GM12875 (cell line): Measurements from ENCODE around the gene NAALADL2.
"Not testable (repeated sequence)": the region's sequence is repeated elsewhere in the genome, so short reads cannot be mapped to it uniquely, and the experiment has no call there.

Experiments used
- H3K4me3 ChIP-seq: one replicate; pipeline ENCODE4 v1.5.1; 2011; ENCODE audit warnings: low read depth, low read length, control low read depth
- CTCF ChIP-seq: IDR thresholded peaks from 2 replicates; pipeline ENCODE4 v1.5.1; 2011; ENCODE audit warnings: low read depth, mild to moderate bottlenecking, control low read depth, inconsistent platforms, low read length, moderate library complexity, borderline replicate concordance; ENCODE audit not compliant: insufficient read depth

NAALADL2 gene

GRCh38 chr3:175111036-175111435, 251.9 kb downstream of the NAALADL2 start:
- no peak for TF ChIP-seq CTCF
- H3K4me3 ChIP-seq: no peak overlapping the region

- TF ChIP-seq CTCF: no peak
- H3K4me3 ChIP-seq: no peak overlapping the region
Measured at GRCh38 chr3:175118382-175118941, 259.3 kb downstream of the NAALADL2 start.

GRCh38 chr3:175121225-175121624, 262.1 kb downstream of the NAALADL2 start:
- peak; percentile 21; the same call in 1 of the 2 replicates for TF ChIP-seq CTCF

GRCh38 chr3:175127075-175127662, 268.0 kb downstream of the NAALADL2 start:
- H3K4me3 ChIP-seq: no peak overlapping the region
- TF ChIP-seq CTCF: no peak

More at GRCh38 chr3:175121225-175121624, 262.1 kb downstream of the NAALADL2 start:
- no peak overlapping the region for H3K4me3 ChIP-seq

- no peak overlapping the region for H3K4me3 ChIP-seq
- no peak for TF ChIP-seq CTCF
Measured at GRCh38 chr3:175129126-175129525, 270.0 kb downstream of the NAALADL2 start.

- no peak for TF ChIP-seq CTCF
- no peak overlapping the region for H3K4me3 ChIP-seq
Measured at GRCh38 chr3:175129571-175129970, 270.4 kb downstream of the NAALADL2 start.

GRCh38 chr3:175131866-175132265, 272.7 kb downstream of the NAALADL2 start:
- not testable (repeated sequence) for H3K4me3 ChIP-seq

GRCh38 chr3:175132706-175133105, 273.6 kb downstream of the NAALADL2 start:
- not testable (repeated sequence) for H3K4me3 ChIP-seq
